A673 (cell line): ENCODE data around the gene PRF1.

ENCODE experiments used
- EZH2 ChIP-seq: fragments of 200-600 bp; sonication (generic); IDR thresholded peaks from 2 replicates; pipeline ENCODE4 v1.6.1; 2017; ENCODE audit warnings: borderline replicate concordance, low read depth, mild to moderate bottlenecking, mixed read lengths, antibody characterized with exemption, low read length; ENCODE audit not compliant: poor library complexity, severe bottlenecking
- TF ChIP-seq, protein P1 (sequence below): fragments of 300-800, 200-600 bp; sonication (generic); conservative IDR thresholded peaks from 2 replicates; pipeline ENCODE4 v1.5.1; 2017; ENCODE audit warnings: low read depth, mild to moderate bottlenecking, antibody characterized with exemption, low read length, moderate library complexity, mixed read lengths

GRCh38 chr10:70584366-70584765, 18.2 kb downstream of the PRF1 start:
- TF ChIP-seq, protein P1, sequence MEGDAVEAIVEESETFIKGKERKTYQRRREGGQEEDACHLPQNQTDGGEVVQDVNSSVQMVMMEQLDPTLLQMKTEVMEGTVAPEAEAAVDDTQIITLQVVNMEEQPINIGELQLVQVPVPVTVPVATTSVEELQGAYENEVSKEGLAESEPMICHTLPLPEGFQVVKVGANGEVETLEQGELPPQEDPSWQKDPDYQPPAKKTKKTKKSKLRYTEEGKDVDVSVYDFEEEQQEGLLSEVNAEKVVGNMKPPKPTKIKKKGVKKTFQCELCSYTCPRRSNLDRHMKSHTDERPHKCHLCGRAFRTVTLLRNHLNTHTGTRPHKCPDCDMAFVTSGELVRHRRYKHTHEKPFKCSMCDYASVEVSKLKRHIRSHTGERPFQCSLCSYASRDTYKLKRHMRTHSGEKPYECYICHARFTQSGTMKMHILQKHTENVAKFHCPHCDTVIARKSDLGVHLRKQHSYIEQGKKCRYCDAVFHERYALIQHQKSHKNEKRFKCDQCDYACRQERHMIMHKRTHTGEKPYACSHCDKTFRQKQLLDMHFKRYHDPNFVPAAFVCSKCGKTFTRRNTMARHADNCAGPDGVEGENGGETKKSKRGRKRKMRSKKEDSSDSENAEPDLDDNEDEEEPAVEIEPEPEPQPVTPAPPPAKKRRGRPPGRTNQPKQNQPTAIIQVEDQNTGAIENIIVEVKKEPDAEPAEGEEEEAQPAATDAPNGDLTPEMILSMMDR = no peak
- TF ChIP-seq EZH2 = no peak
